ENCODE data around the gene RPRD2.

DNA sequence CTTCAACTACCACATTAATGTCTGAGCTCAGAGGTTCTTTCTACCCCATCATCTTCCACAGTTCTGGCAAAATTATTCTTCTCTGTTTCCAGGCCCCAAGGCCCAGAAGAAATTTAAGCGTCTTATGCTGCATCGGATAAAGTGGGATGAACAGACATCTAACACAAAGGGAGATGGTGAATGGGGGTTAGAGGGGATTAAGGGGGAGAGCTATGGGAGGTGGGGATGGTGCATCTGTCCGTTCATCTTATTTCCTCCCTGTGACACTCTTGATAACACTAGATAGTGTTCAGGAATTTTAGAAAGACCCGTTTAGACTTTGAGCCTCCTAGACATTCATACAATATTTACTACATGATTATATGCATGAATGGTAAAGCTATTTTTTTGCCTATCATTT is 17.6 kb upstream of the RPRD2 start:
- TF ChIP-seq JUNB (IDR thresholded peaks at IDR 0.05; ENCODE audit: unreplicated experiment): no peak
- TF ChIP-seq CTCF (conservative IDR thresholded peaks at IDR 0.05; ENCODE audit: low read depth in 2 of 2): no peak
- TF ChIP-seq POLR2AphosphoS5 (IDR thresholded peaks at IDR 0.05; ENCODE audit: low read depth): no peak
- TF ChIP-seq CREB1 (CRISPR knock-in tag; IDR thresholded peaks at IDR 0.05; ENCODE audit: low read depth): no peak
